ENCODE results near the gene CORO7.

DNA sequence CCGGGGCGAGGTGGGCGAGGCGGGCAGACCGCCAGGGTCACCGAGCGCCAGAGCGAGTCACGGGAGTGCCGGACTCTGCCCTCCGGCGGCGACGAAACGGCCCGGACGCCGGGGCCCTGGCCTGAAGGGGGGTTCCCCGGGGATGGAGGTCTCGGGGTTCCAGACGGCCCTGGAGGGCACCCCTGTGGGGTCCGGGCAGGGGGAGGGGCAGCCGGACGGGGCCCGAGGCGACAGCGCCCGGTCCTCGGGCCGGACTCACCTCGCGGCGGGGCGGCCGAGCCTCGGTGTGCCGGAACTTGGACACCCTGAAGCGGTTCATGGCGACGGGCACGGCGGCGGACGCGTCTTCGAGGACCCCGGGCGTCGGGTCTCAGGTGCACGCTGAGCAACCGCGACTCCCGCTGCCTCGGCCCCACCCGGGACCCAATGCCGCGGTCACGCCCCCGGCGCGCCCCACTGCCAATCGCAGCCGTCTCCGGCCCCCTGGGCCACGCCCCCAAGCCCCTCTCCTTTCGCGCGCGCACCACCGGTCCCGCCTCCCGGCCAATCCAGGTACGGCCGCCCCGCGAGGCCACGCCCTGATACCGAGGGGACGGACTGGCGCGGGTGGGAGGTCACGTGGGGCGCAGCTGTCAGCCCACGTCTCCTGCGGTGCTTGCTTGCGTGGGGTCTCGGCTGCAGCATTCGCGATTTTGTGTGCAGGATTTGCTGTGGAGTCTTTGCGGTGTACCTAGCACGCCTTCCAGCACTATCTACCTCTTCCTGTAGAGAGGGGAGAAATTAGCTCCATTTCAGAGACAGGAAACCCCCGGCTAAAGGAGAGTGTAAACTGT is at the start of gene CORO7:
- TF ChIP-seq, protein P1, sequence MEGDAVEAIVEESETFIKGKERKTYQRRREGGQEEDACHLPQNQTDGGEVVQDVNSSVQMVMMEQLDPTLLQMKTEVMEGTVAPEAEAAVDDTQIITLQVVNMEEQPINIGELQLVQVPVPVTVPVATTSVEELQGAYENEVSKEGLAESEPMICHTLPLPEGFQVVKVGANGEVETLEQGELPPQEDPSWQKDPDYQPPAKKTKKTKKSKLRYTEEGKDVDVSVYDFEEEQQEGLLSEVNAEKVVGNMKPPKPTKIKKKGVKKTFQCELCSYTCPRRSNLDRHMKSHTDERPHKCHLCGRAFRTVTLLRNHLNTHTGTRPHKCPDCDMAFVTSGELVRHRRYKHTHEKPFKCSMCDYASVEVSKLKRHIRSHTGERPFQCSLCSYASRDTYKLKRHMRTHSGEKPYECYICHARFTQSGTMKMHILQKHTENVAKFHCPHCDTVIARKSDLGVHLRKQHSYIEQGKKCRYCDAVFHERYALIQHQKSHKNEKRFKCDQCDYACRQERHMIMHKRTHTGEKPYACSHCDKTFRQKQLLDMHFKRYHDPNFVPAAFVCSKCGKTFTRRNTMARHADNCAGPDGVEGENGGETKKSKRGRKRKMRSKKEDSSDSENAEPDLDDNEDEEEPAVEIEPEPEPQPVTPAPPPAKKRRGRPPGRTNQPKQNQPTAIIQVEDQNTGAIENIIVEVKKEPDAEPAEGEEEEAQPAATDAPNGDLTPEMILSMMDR (IDR thresholded peaks at IDR 0.05 in 8 of 11, conservative IDR thresholded peaks at IDR 0.05 in 3 of 11) = peak in 8 of 11 experiments; percentile 8 to 59 (median 28)
- TF ChIP-seq POLR2AphosphoS5 (IDR thresholded peaks at IDR 0.05) = peak; percentile 92 to 95 (median 92)
